Gastroesophageal sphincter (tissue), 4 donors: ENCODE results near the gene PLK4. TPM values are rescaled to one million over a fixed set of nuclear protein-coding genes. Genes with fewer than 3 reads are reported as not detected.
"Not testable (repeated sequence)": the region's sequence is repeated elsewhere in the genome, so short reads cannot be mapped to it uniquely, and the experiment has no call there.

Experiments used
- ATAC-seq: fragments of 150-250 bp; one replicate; pipeline ENCODE4 v1.9.1; 2016; ENCODE audit warnings: mild to moderate bottlenecking, moderate library complexity
- H3K27ac ChIP-seq, 4 donors: fragments of 200-600 bp; sonication (generic) in 3 of 4; 1 replicate in 3 of 4; 2 replicates in 1 of 4; pipeline ENCODE4 v1.5.1; 2016 to 2019
- H3K27me3 ChIP-seq: fragments of 200-600 bp; sonication (generic); one replicate; pipeline ENCODE4 v1.5.1; 2019
- H3K36me3 ChIP-seq, 2 donors: fragments of 200-600 bp; sonication (generic); one replicate each; pipeline ENCODE4 v1.5.1; 2019; ENCODE audit warnings: control low read depth in 1 of 2
- H3K4me1 ChIP-seq, 3 donors: fragments of 200-600 bp; sonication (generic); 1 replicate in 2 of 3; 2 replicates in 1 of 3; pipeline ENCODE4 v1.5.1; 2016 to 2019; ENCODE audit warnings: control low read depth in 2 of 3
- H3K4me3 ChIP-seq, 2 donors: fragments of 200-600 bp; sonication (generic); one replicate each; pipeline ENCODE4 v1.5.1; 2019; ENCODE audit warnings: mild to moderate bottlenecking in 1 of 2, moderate library complexity in 1 of 2
- H3K9me3 ChIP-seq, 3 donors: fragments of 200-600 bp; sonication (generic); one replicate each; pipeline ENCODE4 v1.5.1; 2017 to 2019; ENCODE audit warnings: control low read depth in 2 of 3
- CTCF ChIP-seq, 4 experiments: fragments of 200-600 bp in 2 of 4; fragments of 450-650 bp in 2 of 4; sonication (generic) in 1 of 4; IDR thresholded peaks; one replicate each; pipeline ENCODE4 v1.5.1; 2017 to 2019; ENCODE audit warnings: antibody characterized with exemption in 4 of 4, mild to moderate bottlenecking in 2 of 4, moderate library complexity in 2 of 4
- EP300 ChIP-seq: sonication (generic); formaldehyde crosslinking; IDR thresholded peaks from one replicate; pipeline ENCODE4 v1.6.1; 2017; ENCODE audit warnings: antibody characterized with exemption, mild to moderate bottlenecking
- POLR2A ChIP-seq, 2 donors: fragments of 450-650 bp; IDR thresholded peaks; one replicate each; pipeline ENCODE4 v1.6.1; 2017; ENCODE audit warnings: antibody characterized with exemption in 2 of 2, mild to moderate bottlenecking in 2 of 2, moderate library complexity in 1 of 2
- POLR2AphosphoS5 ChIP-seq: sonication (generic); formaldehyde crosslinking; IDR thresholded peaks from one replicate; pipeline ENCODE4 v1.6.1; 2017; ENCODE audit warnings: antibody characterized with exemption
- WGBS, 2 donors: methylation state at CpG; one replicate each; pipeline ENCODE4 v1.1.5; 2018; ENCODE audit warnings: low coverage in 1 of 2; 5-methylcytosine and 5-hydroxymethylcytosine counted together
- small RNA-seq, 4 donors: library from RNA; depleted of rRNA; stranded (forward); fragments of <200 nt; gene quantifications; one replicate each; pipeline ENCODE3, GENCODE V24; 2016
- total RNA-seq, 4 donors: library from RNA; depleted of rRNA; stranded (reverse); fragments of >200 nt; gene quantifications; one replicate each; pipeline ENCODE4 v1.1.0, GENCODE V29; 2016

PLK4 gene
- total RNA-seq, 4 donors from 2014 or later: 0.67 to 6.8 (median 0.69) TPM; not detected in 1

- no peak for ATAC-seq
- WGBS, 2 donors: 83 to 100% methylated on average over 2 of the region's 2 CpGs
- H3K4me3 ChIP-seq: no peak overlapping the region
- H3K36me3 ChIP-seq: peaks cover 0 to 85% of the 10 kb centered on the region in 2 donors
- no peaks in the 10 kb centered on the region for H3K9me3 ChIP-seq
- no peak overlapping the region for H3K27ac ChIP-seq
- H3K27me3 ChIP-seq: no peaks in the 10 kb centered on the region
- H3K4me1 ChIP-seq: no peaks in the 10 kb centered on the region
- TF ChIP-seq POLR2AphosphoS5: no peak
- no peak for TF ChIP-seq POLR2A (IDR thresholded peaks at IDR 0.05)
- TF ChIP-seq CTCF (IDR thresholded peaks at IDR 0.05): no peak
- TF ChIP-seq EP300: no peak
Observed at GRCh38 chr4:127922226-127922625, 41.5 kb downstream of the PLK4 start.

GRCh38 chr4:127925720-127926119, 45.0 kb downstream of the PLK4 start:
- ATAC-seq, H3K27me3 ChIP-seq, H3K9me3 ChIP-seq, H3K27ac ChIP-seq, H3K4me1 ChIP-seq, H3K4me3 ChIP-seq: not testable (repeated sequence)
- H3K36me3 ChIP-seq: peaks cover 0 to 81% of the 10 kb centered on the region in 2 donors
- WGBS, 2 donors: 100% methylated on average over 1 to 2 of the region's 2 CpGs

- WGBS, 2 donors: 88 to 90% methylated on average over 1 of the region's 1 CpG
- H3K27me3 ChIP-seq: no peaks in the 10 kb centered on the region
- H3K9me3 ChIP-seq: no peaks in the 10 kb centered on the region
- peaks cover 0 to 61% of the 10 kb centered on the region in 2 donors for H3K36me3 ChIP-seq
- H3K4me3 ChIP-seq: no peak overlapping the region
- no peak overlapping the region for H3K27ac ChIP-seq
- no peak for ATAC-seq
- TF ChIP-seq EP300 (no peak), POLR2AphosphoS5 (no peak), POLR2A (IDR thresholded peaks at IDR 0.05) (no peak), CTCF (IDR thresholded peaks at IDR 0.05) (no peak)
- no peaks in the 10 kb centered on the region for H3K4me1 ChIP-seq
Observed at GRCh38 chr4:127930175-127930574, 49.5 kb downstream of the PLK4 start.

GRCh38 chr4:127931836-127932235, 51.1 kb downstream of the PLK4 start:
- not testable (repeated sequence) for H3K4me3 ChIP-seq, ATAC-seq, H3K9me3 ChIP-seq, H3K27ac ChIP-seq, H3K27me3 ChIP-seq, H3K4me1 ChIP-seq
- peaks cover 0 to 53% of the 10 kb centered on the region in 2 donors for H3K36me3 ChIP-seq
- WGBS, 2 donors: 76 to 82% methylated on average over 5 to 6 of the region's 6 CpGs

- H3K9me3 ChIP-seq: no peaks in the 10 kb centered on the region
- H3K36me3 ChIP-seq: peaks cover 0 to 35% of the 10 kb centered on the region in 2 donors
- no peaks in the 10 kb centered on the region for H3K4me1 ChIP-seq
- 92 to 100% methylated on average over 1 of the region's 1 CpG for WGBS, 2 donors
- no peak for ATAC-seq
- H3K4me3 ChIP-seq: no peak overlapping the region
- no peak for TF ChIP-seq CTCF (IDR thresholded peaks at IDR 0.05)
- TF ChIP-seq POLR2A (IDR thresholded peaks at IDR 0.05): no peak
- TF ChIP-seq POLR2AphosphoS5: no peak
- no peak for TF ChIP-seq EP300
- H3K27me3 ChIP-seq: no peaks in the 10 kb centered on the region
- H3K27ac ChIP-seq: no peak overlapping the region
Observed at GRCh38 chr4:127936974-127937373, 56.3 kb downstream of the PLK4 start.

Small RNA genes within 50 kb of the gene (small RNA-seq; reads per million reads assigned to genes)
- 0 reads per million in 4 donors for gene RNU6-583P

Other genes with a start within 250 kb of the PLK4 start
- gene INTU, start 247.9 kb upstream of the PLK4 start, total RNA-seq: 10 to 100 TPM in 2 of 4 donors, 1 to 10 TPM in 2; 4.5 to 21.8 (median 14.3) TPM
- not detected for gene SLC25A31, start 150.5 kb upstream of the PLK4 start, total RNA-seq
- 10 to 100 TPM in 1 of 4 donors, 1 to 10 TPM in 3; 8.2 to 12.5 (median 8.7) TPM for gene HSPA4L, start 98.6 kb upstream of the PLK4 start, total RNA-seq
- 10 to 100 TPM; 11.4 to 55.4 (median 30.5) TPM for gene MFSD8, start 84.3 kb downstream of the PLK4 start, total RNA-seq
- 1 to 10 TPM; 6.5 to 10.0 (median 8.4) TPM for gene ABHD18, start 84.5 kb downstream of the PLK4 start, total RNA-seq
- 10 to 100 TPM; 18.5 to 33.2 (median 26.4) TPM for gene LARP1B, start 180.4 kb downstream of the PLK4 start, total RNA-seq